HG02885 (cell line): ENCODE data around the gene BLNK.

ENCODE experiments used
- ATAC-seq: cut with Tn5 transposase; IDR thresholded peaks from one replicate; pipeline ENCODE4 v1.9.1; 2021; ENCODE audit warnings: mild to moderate bottlenecking; ENCODE audit not compliant: unreplicated experiment, poor library complexity

The BLNK gene

GRCh38 chr10:96165726-96166125 lies 105.6 kb downstream of the BLNK start:
- ATAC-seq, result no peak

GRCh38 chr10:96153070-96153469 lies 118.3 kb downstream of the BLNK start:
- no peak for ATAC-seq

GRCh38 chr10:96152437-96152836 lies 118.9 kb downstream of the BLNK start:
- no peak for ATAC-seq
